ENCODE results near the gene CCDC15.

DNA sequence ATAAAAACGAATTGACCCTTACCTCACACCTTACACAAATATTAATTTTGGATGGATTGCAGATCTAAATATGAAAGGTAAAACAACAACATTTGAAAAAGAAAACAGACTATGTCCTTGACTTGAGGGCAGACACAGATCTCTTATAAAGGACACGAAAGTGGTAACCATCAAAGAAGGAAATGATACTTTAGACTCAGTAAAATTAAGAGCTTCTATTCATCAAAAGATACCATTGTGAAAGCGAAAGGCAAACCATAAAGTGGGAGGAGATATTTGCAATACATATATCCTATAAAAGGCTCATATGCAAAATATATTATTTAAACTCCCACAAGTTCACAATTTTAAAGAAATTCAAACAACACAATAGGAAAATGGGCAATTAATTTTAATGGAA, 23.2 kb upstream of the CCDC15 start:
- TF ChIP-seq, protein P1, sequence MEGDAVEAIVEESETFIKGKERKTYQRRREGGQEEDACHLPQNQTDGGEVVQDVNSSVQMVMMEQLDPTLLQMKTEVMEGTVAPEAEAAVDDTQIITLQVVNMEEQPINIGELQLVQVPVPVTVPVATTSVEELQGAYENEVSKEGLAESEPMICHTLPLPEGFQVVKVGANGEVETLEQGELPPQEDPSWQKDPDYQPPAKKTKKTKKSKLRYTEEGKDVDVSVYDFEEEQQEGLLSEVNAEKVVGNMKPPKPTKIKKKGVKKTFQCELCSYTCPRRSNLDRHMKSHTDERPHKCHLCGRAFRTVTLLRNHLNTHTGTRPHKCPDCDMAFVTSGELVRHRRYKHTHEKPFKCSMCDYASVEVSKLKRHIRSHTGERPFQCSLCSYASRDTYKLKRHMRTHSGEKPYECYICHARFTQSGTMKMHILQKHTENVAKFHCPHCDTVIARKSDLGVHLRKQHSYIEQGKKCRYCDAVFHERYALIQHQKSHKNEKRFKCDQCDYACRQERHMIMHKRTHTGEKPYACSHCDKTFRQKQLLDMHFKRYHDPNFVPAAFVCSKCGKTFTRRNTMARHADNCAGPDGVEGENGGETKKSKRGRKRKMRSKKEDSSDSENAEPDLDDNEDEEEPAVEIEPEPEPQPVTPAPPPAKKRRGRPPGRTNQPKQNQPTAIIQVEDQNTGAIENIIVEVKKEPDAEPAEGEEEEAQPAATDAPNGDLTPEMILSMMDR (IDR thresholded peaks at IDR 0.05; ENCODE audit: poor library complexity), result no peak
- TF ChIP-seq EZH2phosphoT487 (IDR thresholded peaks at IDR 0.05; ENCODE audit: low read depth, severe bottlenecking, unreplicated experiment), result no peak
- no peak for TF ChIP-seq EZH2 (IDR thresholded peaks at IDR 0.05; ENCODE audit: borderline replicate concordance)
